ENCODE measurements around the gene B3GAT1. TPM values are rescaled to one million over a fixed set of nuclear protein-coding genes. Genes with fewer than 3 reads are reported as not detected.

The B3GAT1 gene
- total RNA-seq, 1 donor from 2014 or later: 0.74 TPM

DNA sequence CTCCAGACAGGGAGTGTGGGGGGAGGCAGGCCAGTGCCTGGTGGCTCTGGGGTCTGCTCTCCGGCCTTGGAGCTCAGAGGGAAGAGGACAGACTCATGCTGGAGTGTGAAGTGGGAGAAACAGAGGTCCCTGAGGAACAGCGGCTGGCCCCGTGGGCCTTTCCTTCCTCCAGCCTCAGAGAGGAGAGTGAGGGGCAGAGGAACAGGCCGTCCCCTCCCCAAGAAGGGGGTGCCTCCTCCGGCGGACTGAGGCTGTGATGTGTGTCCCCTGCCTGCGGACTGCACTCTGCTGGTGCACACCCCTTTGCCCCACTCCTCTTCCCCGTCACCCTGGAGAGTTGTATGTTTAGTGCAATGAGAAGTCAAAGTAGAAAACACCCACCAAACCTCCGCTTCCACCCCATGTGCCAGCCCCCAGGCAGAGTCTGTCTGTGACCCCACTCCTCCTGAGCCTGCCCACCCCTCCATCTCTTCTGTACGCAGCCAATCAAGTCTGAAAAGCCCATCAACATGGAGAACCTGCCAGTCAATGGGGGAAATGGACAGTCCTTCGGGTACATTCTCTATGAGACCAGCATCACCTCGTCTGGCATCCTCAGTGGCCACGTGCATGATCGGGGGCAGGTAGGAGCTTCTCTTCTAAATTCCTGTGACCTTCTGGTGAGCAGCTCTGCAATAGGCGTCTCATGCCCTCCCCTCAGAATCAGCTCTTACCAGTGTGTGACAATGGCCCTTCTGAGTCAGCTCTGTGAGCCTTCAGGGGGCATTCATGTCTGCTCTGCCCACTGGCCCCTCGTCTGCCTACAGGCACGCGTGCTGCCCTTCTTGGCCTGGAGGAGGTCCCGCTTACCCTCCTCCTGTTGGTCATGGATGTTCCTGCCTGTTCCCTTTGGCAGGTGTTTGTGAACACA is 41.3 kb downstream of the B3GAT1 start:
- Histone ChIP-seq H3K27ac (no peak overlapping the region), H3K36me3 (no peaks in the 10 kb centered on the region), H3K4me1 (no peaks in the 10 kb centered on the region), H3K9me3 (no peaks in the 10 kb centered on the region), H3K4me3 (no peak overlapping the region), H3K27me3 (no peaks in the 10 kb centered on the region)
- no peak for TF ChIP-seq POLR2A (IDR thresholded peaks at IDR 0.05)
- TF ChIP-seq POLR2AphosphoS5 (IDR thresholded peaks at IDR 0.05; ENCODE audit: insufficient read depth in 1 of 2, low read depth in 1 of 2): no peak
- TF ChIP-seq, protein P1, sequence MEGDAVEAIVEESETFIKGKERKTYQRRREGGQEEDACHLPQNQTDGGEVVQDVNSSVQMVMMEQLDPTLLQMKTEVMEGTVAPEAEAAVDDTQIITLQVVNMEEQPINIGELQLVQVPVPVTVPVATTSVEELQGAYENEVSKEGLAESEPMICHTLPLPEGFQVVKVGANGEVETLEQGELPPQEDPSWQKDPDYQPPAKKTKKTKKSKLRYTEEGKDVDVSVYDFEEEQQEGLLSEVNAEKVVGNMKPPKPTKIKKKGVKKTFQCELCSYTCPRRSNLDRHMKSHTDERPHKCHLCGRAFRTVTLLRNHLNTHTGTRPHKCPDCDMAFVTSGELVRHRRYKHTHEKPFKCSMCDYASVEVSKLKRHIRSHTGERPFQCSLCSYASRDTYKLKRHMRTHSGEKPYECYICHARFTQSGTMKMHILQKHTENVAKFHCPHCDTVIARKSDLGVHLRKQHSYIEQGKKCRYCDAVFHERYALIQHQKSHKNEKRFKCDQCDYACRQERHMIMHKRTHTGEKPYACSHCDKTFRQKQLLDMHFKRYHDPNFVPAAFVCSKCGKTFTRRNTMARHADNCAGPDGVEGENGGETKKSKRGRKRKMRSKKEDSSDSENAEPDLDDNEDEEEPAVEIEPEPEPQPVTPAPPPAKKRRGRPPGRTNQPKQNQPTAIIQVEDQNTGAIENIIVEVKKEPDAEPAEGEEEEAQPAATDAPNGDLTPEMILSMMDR (IDR thresholded peaks at IDR 0.05): no peak
- intact Hi-C loops (cut with DNase I): no loop called here
- no peak for DNase-seq (ENCODE audit: extremely low spot score in 2 of 2)

DNA sequence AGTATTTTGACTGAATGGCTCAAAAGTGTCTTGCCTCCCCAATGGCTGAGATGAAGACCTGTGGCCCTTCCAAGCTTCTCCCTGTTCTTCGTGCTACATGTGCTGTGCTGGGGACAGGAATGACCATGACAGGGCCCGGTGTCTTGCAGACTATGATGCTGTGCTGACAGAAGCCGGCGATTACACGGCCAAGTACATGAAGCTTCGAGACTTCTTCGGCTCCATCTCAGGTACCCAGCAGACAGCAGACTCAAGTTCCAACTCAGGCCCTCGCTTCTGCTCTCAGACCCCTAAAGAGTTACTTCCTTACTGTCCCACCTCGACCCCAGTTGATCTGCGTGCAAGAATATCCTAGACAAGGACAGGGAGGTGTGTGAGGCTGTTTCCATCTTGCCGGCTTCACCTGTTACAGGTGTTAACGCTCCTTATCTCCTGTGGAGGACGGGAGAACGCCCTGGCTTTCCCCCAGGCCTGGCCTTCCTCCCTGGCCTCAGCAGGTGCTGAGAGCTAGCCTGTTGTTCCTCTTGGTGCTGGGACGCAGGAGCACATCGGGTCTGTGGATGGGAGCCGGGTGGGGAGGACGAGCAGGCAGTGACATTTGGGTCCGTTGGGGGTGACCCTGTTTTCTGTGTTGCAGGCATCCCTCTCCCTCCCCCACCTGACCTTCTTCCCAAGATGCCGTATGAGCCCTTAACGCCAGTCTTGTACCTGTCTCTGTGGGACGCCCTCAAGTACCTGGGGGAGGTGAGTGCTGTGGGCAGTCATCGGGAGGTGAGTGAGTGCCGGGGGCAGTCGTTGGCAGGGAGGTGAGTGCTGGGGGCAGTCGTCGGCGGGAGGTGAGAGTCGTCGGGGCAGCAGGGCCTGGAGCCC is 42.2 kb downstream of the B3GAT1 start:
- Histone ChIP-seq H3K27me3 (no peaks in the 10 kb centered on the region), H3K4me3 (no peak overlapping the region), H3K9me3 (no peaks in the 10 kb centered on the region), H3K4me1 (no peaks in the 10 kb centered on the region), H3K36me3 (no peaks in the 10 kb centered on the region), H3K27ac (no peak overlapping the region)
- no peak for TF ChIP-seq POLR2AphosphoS5 (IDR thresholded peaks at IDR 0.05; ENCODE audit: insufficient read depth in 1 of 2, low read depth in 1 of 2)
- no peak for TF ChIP-seq POLR2A (IDR thresholded peaks at IDR 0.05)
- TF ChIP-seq, protein P1 (IDR thresholded peaks at IDR 0.05): no peak
- no peak for DNase-seq (ENCODE audit: extremely low spot score in 2 of 2)
- intact Hi-C loops (cut with DNase I): no loop called here

DNA sequence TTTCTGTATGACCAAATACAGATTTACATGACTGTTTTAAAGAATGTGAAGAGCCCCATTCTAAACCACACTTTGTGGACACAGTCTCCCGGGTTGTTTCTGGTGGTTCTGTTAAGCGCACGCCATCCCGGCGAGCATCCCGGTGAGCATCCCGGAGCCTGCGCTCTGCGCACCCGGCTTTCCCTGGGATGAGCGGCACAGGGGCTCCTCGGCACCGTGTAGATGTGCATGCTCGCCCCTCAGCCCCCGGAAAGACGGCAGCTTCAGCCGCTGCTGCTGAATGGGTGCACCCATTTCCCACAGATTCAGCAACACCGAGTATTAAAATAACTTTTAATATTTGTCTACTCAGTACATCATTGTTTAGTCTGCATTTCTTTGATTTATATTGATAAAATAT is 44.3 kb downstream of the B3GAT1 start:
- H3K36me3 ChIP-seq: no peaks in the 10 kb centered on the region
- H3K9me3 ChIP-seq: no peaks in the 10 kb centered on the region
- intact Hi-C loops (cut with DNase I): no loop called here
- TF ChIP-seq POLR2A (IDR thresholded peaks at IDR 0.05) (no peak), POLR2AphosphoS5 (IDR thresholded peaks at IDR 0.05; ENCODE audit: insufficient read depth in 1 of 2, low read depth in 1 of 2) (no peak)
- TF ChIP-seq, protein P1 (IDR thresholded peaks at IDR 0.05): no peak
- no peak for DNase-seq (ENCODE audit: extremely low spot score in 2 of 2)
- H3K27ac ChIP-seq: no peak overlapping the region
- H3K27me3 ChIP-seq: no peaks in the 10 kb centered on the region
- no peak overlapping the region for H3K4me3 ChIP-seq
- no peaks in the 10 kb centered on the region for H3K4me1 ChIP-seq

DNA sequence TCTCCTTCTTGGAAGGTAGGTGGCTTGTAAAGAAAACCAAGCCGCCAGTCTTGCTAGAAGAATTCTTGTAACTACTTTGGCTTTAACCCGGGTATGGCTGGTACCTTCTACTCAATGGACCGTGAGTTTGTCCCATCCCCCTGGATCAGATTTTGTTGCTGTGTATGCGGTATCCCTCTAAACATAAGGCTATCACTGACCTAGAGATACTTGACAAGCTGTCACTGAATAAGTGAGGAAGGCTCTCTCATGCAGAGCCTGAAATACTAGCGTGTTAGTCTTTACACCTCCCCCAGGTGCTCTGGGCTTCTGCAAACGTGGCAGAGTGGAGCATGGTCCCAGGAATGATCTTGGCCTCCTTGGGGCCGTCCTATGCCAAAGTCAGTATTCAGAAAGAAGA is 45.8 kb downstream of the B3GAT1 start:
- no peaks in the 10 kb centered on the region for H3K9me3 ChIP-seq
- DNase-seq (ENCODE audit: extremely low spot score in 2 of 2): no peak
- H3K4me1 ChIP-seq: no peaks in the 10 kb centered on the region
- no peak overlapping the region for H3K27ac ChIP-seq
- H3K27me3 ChIP-seq: no peaks in the 10 kb centered on the region
- no peaks in the 10 kb centered on the region for H3K36me3 ChIP-seq
- H3K4me3 ChIP-seq: no peak overlapping the region
- intact Hi-C loops (cut with DNase I): no loop called here
- no peak for TF ChIP-seq POLR2A (IDR thresholded peaks at IDR 0.05)
- TF ChIP-seq POLR2AphosphoS5 (IDR thresholded peaks at IDR 0.05; ENCODE audit: insufficient read depth in 1 of 2, low read depth in 1 of 2): no peak
- TF ChIP-seq, protein P1 (IDR thresholded peaks at IDR 0.05): no peak
